Body of pancreas (tissue), 4 donors: ENCODE measurements around the gene PTPRN2.

ENCODE experiments used
- POLR2A ChIP-seq, 3 donors: fragments of 450-650 bp; IDR thresholded peaks; one replicate each; pipeline ENCODE4 v1.6.1; 2016; ENCODE audit warnings: antibody characterized with exemption in 3 of 3, mild to moderate bottlenecking in 2 of 3
- TF ChIP-seq, protein P1 (sequence below), 7 experiments: fragments of 450-650 bp in 4 of 7; fragments of 200-600 bp in 3 of 7; sonication (generic) in 3 of 7; IDR thresholded peaks; one replicate each; pipeline ENCODE4 v1.5.1; 2016 to 2019; ENCODE audit warnings: antibody characterized with exemption in 7 of 7

DNA sequence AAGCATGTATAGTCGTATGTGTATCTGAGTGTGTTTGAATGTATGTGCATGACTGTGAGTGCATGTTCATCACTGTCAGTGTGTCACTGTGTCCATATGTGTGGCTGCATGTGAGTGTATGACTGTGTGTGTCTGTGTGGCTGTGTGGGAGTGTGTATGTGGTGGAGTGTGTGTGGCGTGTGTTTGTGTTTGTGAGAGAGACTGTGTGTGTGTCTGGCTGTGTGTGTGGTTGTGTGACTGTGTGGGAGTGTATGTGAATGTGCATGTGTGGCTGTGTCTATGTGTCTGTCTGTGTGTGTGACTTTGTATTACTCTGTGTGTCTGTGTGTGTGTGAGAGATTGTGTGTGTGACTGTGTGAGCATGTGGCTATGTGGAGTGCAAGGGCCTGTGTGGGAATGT is 748.4 kb downstream of the PTPRN2 start:
- TF ChIP-seq, protein P1, sequence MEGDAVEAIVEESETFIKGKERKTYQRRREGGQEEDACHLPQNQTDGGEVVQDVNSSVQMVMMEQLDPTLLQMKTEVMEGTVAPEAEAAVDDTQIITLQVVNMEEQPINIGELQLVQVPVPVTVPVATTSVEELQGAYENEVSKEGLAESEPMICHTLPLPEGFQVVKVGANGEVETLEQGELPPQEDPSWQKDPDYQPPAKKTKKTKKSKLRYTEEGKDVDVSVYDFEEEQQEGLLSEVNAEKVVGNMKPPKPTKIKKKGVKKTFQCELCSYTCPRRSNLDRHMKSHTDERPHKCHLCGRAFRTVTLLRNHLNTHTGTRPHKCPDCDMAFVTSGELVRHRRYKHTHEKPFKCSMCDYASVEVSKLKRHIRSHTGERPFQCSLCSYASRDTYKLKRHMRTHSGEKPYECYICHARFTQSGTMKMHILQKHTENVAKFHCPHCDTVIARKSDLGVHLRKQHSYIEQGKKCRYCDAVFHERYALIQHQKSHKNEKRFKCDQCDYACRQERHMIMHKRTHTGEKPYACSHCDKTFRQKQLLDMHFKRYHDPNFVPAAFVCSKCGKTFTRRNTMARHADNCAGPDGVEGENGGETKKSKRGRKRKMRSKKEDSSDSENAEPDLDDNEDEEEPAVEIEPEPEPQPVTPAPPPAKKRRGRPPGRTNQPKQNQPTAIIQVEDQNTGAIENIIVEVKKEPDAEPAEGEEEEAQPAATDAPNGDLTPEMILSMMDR (IDR thresholded peaks at IDR 0.05), result no peak
- TF ChIP-seq POLR2A (IDR thresholded peaks at IDR 0.05), result no peak
